Body of pancreas (tissue), 4 donors: ENCODE measurements around the gene TNS4.

Experiments used
- CTCF ChIP-seq, 7 experiments: fragments of 450-650 bp in 4 of 7; fragments of 200-600 bp in 3 of 7; sonication (generic) in 3 of 7; IDR thresholded peaks; one replicate each; pipeline ENCODE4 v1.5.1; 2016 to 2019; ENCODE audit warnings: antibody characterized with exemption in 7 of 7
- POLR2A ChIP-seq, 3 donors: fragments of 450-650 bp; IDR thresholded peaks; one replicate each; pipeline ENCODE4 v1.6.1; 2016; ENCODE audit warnings: antibody characterized with exemption in 3 of 3, mild to moderate bottlenecking in 2 of 3

GRCh38 chr17:40520991-40521453 is 19.6 kb upstream of the TNS4 start:
- TF ChIP-seq CTCF (IDR thresholded peaks at IDR 0.05) (no peak), POLR2A (IDR thresholded peaks at IDR 0.05) (no peak)
